OCI-LY7 (cell line): ENCODE data around the gene ECI2. TPM values are rescaled to one million over a fixed set of nuclear protein-coding genes. Genes with fewer than 3 reads are reported as not detected.

Experiments used
- BruUV-seq: library from RNA; stranded (reverse); fragments of 400-500 nt; replicated peaks from 2 replicates; lab custom pipeline; 2021; lab: Mats Ljungman, UMichigan
- CTCF ChIA-PET: fragments of 300-600 bp; sonication (Branson Sonifier 250); formaldehyde crosslinking; loops from one replicate; lab custom pipeline; 2022; ENCODE audit warnings: antibody characterized with exemption; ENCODE audit not compliant: unreplicated experiment; lab: Charles Lee
- POLR2A ChIA-PET: fragments of 300-600 bp; sonication (Branson Sonifier 250); formaldehyde crosslinking; loops from one replicate; lab custom pipeline; 2022; ENCODE audit warnings: antibody characterized with exemption; lab: Charles Lee
- DNase-seq: peaks from one replicate; pipeline ENCODE4 v3.0.0-alpha.2; 2015; ENCODE audit warnings: low spot score
- H2AFZ ChIP-seq: fragments of 200-600 bp; sonication (generic), shearing (Covaris generic); 2 replicates; pipeline ENCODE4 v1.6.1; 2014; ENCODE audit warnings: mild to moderate bottlenecking, antibody characterized with exemption, low read length, moderate library complexity
- H3K27ac ChIP-seq: fragments of 200-600 bp; sonication (generic); 2 replicates; pipeline ENCODE4 v1.5.1; 2014; ENCODE audit warnings: mixed run types, low read depth, mild to moderate bottlenecking, moderate library complexity, low read length, inconsistent platforms; ENCODE audit not compliant: poor library complexity, severe bottlenecking
- H3K36me3 ChIP-seq: fragments of 200-600 bp; sonication (generic); 2 replicates; pipeline ENCODE4 v1.6.1; 2014; ENCODE audit warnings: mild to moderate bottlenecking, antibody characterized with exemption, low read length, moderate library complexity, mixed read lengths; ENCODE audit not compliant: insufficient read depth
- H3K4me1 ChIP-seq: fragments of 200-600 bp; sonication (generic); 2 replicates; pipeline ENCODE4 v1.5.1; 2014; ENCODE audit warnings: mild to moderate bottlenecking, low read length; ENCODE audit not compliant: insufficient read depth, poor library complexity, severe bottlenecking
- H3K4me2 ChIP-seq: fragments of 200-600 bp; sonication (generic); 2 replicates; pipeline ENCODE4 v1.6.1; 2014; ENCODE audit warnings: mild to moderate bottlenecking, low read length
- H3K4me3 ChIP-seq: fragments of 200-600 bp; sonication (generic); 2 replicates; pipeline ENCODE4 v1.5.1; 2014; ENCODE audit warnings: mild to moderate bottlenecking, low read depth, low read length; ENCODE audit not compliant: poor library complexity, severe bottlenecking
- H3K79me2 ChIP-seq: fragments of 200-600 bp; sonication (generic); 2 replicates; pipeline ENCODE4 v1.6.1; 2016; ENCODE audit warnings: low read depth, mild to moderate bottlenecking, low read length, moderate library complexity, mixed read lengths; ENCODE audit not compliant: insufficient read depth
- H3K9me2 ChIP-seq: fragments of 200-600 bp; sonication (generic); 2 replicates; pipeline ENCODE4 v1.6.1; 2016; ENCODE audit warnings: mild to moderate bottlenecking, low read length, mixed read lengths; ENCODE audit not compliant: insufficient read depth
- H3K9me3 ChIP-seq: fragments of 200-600 bp; sonication (generic); 2 replicates; pipeline ENCODE4 v1.6.1; 2014; ENCODE audit warnings: mild to moderate bottlenecking, mixed run types, low read length, mixed read lengths
- H4K20me1 ChIP-seq: fragments of 200-600 bp; sonication (generic); 2 replicates; pipeline ENCODE4 v1.6.1; 2014; ENCODE audit warnings: mild to moderate bottlenecking, antibody characterized with exemption, low read length, moderate library complexity, mixed read lengths; ENCODE audit not compliant: insufficient read depth
- CTCF ChIP-seq: fragments of 200-600 bp; sonication (generic); conservative IDR thresholded peaks from 2 replicates; pipeline ENCODE4 v1.5.1; 2014; ENCODE audit warnings: mild to moderate bottlenecking, antibody characterized with exemption, low read length, moderate library complexity, mixed read lengths
- EZH2phosphoT487 ChIP-seq: fragments of 200-600 bp; sonication (generic); IDR thresholded peaks from 2 replicates; pipeline ENCODE4 v1.6.1; 2018; ENCODE audit warnings: low read depth, borderline replicate concordance, mild to moderate bottlenecking, mixed run types, antibody characterized with exemption, low read length, moderate library complexity, mixed read lengths
- intact Hi-C: fragments of 100-400 bp; cut with micrococcal nuclease; formaldehyde crosslinking; loops from one replicate; pipeline ENCODE4 v1.10.0; 2022; ENCODE audit not compliant: unreplicated experiment
- total RNA-seq, 2 experiments: library from RNA; depleted of rRNA in 1 of 2; stranded (reverse); fragments of >200 nt in 1 of 2; shearing (Covaris generic) in 1 of 2; gene quantifications; 2 replicates each; pipeline ENCODE4 v1.2.3, GENCODE V29; 2014 to 2022

ECI2 gene
- total RNA-seq, 2 experiments from 2014 or later: 49.3 to 50.4 TPM

DNA sequence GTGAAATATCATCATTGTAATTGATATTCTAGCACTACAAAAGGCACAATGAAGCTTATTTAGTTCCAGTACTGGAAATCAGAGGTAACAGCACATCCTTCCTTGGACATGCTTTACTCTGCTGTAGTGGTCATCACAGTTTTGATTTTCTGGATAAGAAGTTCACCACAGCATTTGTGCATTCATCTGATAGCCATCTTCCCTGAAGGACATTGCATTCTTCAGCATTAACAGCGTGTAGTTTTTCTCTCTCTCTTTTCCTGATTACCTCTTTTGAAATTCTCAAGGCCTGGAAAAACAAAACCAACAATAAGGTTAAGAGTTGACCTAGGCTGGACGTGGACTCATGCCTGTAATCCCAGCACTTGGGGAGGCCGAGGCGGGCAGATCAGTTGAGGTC is 19.6 kb downstream of the ECI2 start:
- CTCF ChIA-PET: no interaction called here
- Histone ChIP-seq H3K9me2 (no peaks in the 10 kb centered on the region), H3K79me2 (no peaks in the 10 kb centered on the region), H4K20me1 (no peaks in the 10 kb centered on the region), H3K4me3 (no peak overlapping the region), H2AFZ (no peak overlapping the region), H3K4me2 (no peak overlapping the region), H3K9me3 (0 out of 2 replicates have a peak, but pooled peaks cover 4% of the 10 kb centered on the region), H3K27ac (no peak overlapping the region), H3K4me1 (no peaks in the 10 kb centered on the region), H3K36me3 (peaks cover 52% of the 10 kb centered on the region)
- intact Hi-C loops: no loop called here
- no TSS peak for BruUV-seq
- POLR2A ChIA-PET: no interaction called here
- TF ChIP-seq CTCF (no peak), EZH2phosphoT487 (no peak)
- no peak for DNase-seq

- ChIA-PET CTCF (no interaction called here), POLR2A (interaction anchor here (0.6 kb wide), 1 partner anchor 14 kb away, joined by 3 read pairs; no protein-coding TSS in a partner anchor)
- no TSS peak for BruUV-seq
- Histone ChIP-seq H2AFZ (no peak overlapping the region), H3K9me2 (no peaks in the 10 kb centered on the region), H3K9me3 (0 out of 2 replicates have a peak, but pooled peaks cover 4% of the 10 kb centered on the region), H3K36me3 (peaks cover 39% of the 10 kb centered on the region), H4K20me1 (no peaks in the 10 kb centered on the region), H3K4me1 (no peaks in the 10 kb centered on the region), H3K27ac (no peak overlapping the region), H3K4me2 (no peak overlapping the region), H3K79me2 (no peaks in the 10 kb centered on the region), H3K4me3 (no peak overlapping the region)
- no peak for DNase-seq
- intact Hi-C loops: no loop called here
- TF ChIP-seq EZH2phosphoT487 (no peak), CTCF (no peak)
Observed at GRCh38 chr6:4114123-4114522, 21.3 kb downstream of the ECI2 start.

- intact Hi-C loops: no loop called here
- no peak for DNase-seq
- no peak for TF ChIP-seq EZH2phosphoT487
- no peak for TF ChIP-seq CTCF
- ChIA-PET POLR2A (interaction anchor here (0.6 kb wide), 1 partner anchor 14 kb away, joined by 3 read pairs; no protein-coding TSS in a partner anchor), CTCF (no interaction called here)
- BruUV-seq: no TSS peak
- Histone ChIP-seq H3K9me2 (no peaks in the 10 kb centered on the region), H3K9me3 (0 out of 2 replicates have a peak, but pooled peaks cover 4% of the 10 kb centered on the region), H3K4me2 (no peak overlapping the region), H3K4me1 (no peaks in the 10 kb centered on the region), H3K36me3 (peaks cover 34% of the 10 kb centered on the region), H3K4me3 (no peak overlapping the region), H2AFZ (no peak overlapping the region), H4K20me1 (no peaks in the 10 kb centered on the region; the same call in 1 of the 2 replicates), H3K27ac (no peak overlapping the region), H3K79me2 (no peaks in the 10 kb centered on the region)
Observed at GRCh38 chr6:4113649-4114048, 21.7 kb downstream of the ECI2 start.
